ENCODE results near the gene COL4A5. TPM values are rescaled to one million over a fixed set of nuclear protein-coding genes. Genes with fewer than 3 reads are reported as not detected.

COL4A5 gene
- total RNA-seq, 1 experiment from 2014 or later: 29.4 TPM

DNA sequence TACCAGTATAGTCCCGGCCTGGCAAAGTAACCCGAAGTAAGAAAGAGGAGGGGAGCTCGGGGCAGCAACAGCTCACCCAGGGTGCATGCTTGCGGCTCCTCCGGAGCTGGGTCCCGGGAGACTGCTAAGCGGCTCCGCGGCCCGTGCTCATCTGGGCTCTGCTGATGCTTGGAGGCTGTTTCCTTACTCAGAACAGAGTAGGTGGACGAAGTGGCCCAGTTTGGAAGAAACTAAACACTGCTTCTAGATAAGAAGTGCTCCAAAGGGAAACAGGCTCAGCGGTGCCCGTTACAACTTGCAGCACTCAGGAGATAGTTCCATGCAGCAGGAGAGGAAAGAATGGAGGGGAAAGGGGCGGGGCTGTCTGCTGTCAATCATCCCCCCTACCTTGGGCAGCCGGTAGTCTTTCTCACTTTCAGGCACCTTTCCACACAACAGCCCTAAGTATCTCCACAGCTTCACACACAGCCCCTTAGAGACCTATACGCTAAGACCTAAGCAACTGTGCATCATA lies 1.5 kb upstream of the COL4A5 start, which contains the start of gene COL4A6 (continued):
- TF ChIP-seq, protein P1, sequence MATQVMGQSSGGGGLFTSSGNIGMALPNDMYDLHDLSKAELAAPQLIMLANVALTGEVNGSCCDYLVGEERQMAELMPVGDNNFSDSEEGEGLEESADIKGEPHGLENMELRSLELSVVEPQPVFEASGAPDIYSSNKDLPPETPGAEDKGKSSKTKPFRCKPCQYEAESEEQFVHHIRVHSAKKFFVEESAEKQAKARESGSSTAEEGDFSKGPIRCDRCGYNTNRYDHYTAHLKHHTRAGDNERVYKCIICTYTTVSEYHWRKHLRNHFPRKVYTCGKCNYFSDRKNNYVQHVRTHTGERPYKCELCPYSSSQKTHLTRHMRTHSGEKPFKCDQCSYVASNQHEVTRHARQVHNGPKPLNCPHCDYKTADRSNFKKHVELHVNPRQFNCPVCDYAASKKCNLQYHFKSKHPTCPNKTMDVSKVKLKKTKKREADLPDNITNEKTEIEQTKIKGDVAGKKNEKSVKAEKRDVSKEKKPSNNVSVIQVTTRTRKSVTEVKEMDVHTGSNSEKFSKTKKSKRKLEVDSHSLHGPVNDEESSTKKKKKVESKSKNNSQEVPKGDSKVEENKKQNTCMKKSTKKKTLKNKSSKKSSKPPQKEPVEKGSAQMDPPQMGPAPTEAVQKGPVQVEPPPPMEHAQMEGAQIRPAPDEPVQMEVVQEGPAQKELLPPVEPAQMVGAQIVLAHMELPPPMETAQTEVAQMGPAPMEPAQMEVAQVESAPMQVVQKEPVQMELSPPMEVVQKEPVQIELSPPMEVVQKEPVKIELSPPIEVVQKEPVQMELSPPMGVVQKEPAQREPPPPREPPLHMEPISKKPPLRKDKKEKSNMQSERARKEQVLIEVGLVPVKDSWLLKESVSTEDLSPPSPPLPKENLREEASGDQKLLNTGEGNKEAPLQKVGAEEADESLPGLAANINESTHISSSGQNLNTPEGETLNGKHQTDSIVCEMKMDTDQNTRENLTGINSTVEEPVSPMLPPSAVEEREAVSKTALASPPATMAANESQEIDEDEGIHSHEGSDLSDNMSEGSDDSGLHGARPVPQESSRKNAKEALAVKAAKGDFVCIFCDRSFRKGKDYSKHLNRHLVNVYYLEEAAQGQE (IDR thresholded peaks at IDR 0.05; ENCODE audit: low read depth): no peak

DNA sequence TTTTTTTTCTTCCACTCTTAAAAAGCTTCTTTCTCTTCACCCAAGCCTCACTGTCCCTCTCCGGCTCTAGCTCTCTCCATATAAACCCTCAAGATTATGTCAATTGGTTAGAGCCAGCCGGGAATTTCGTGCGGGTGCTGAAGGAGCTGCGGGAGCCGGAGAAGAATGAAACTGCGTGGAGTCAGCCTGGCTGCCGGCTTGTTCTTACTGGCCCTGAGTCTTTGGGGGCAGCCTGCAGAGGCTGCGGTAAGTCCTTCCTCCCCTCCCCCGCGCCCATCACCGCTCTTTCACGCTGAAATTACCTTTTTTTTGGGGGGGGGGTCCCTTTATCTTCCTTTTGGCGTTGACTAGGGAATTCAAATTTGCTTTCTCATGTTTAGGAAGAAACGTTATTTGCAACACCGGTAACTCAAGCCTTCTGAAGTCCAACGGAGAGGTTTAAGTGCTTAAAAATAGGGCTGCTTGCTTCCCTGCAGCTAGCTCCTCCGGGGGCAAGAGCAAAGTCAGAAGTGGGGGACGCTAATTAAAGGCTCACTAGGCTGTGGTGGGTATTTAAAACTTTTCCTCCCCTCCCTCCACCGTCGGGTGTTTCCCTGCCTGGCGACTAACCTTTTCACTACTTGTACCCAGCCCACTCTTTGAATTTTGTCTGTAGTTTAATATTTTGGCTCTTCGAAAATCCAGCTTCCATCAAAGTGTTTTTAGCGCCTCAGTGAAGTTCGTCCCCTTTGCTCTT lies 491 bp downstream of the COL4A5 start:
- TF ChIP-seq, protein P1 (IDR thresholded peaks at IDR 0.05; ENCODE audit: low read depth): no peak
- no peak for TF ChIP-seq EZH2phosphoT487 (IDR thresholded peaks at IDR 0.05; ENCODE audit: borderline replicate concordance)
- no peak for TF ChIP-seq YY1 (IDR thresholded peaks at IDR 0.05; ENCODE audit: extremely low read depth, insufficient replicate concordance, low read depth, low read length)
- TF ChIP-seq EZH2 (IDR thresholded peaks at IDR 0.05): no peak
- peak overlapping the region; percentile 54 for H2AFZ ChIP-seq (ENCODE audit: low read depth, low read length, poor library complexity, severe bottlenecking)
- H3K4me2 ChIP-seq (ENCODE audit: low read length): peak overlapping the region; percentile 85
- POLR2A ChIA-PET: interaction anchor here (1.0 kb wide), 1 partner anchor 10 kb away, joined by 3 read pairs; no protein-coding TSS in a partner anchor
- H4K20me1 ChIP-seq (ENCODE audit: insufficient read depth): no peaks in the 10 kb centered on the region
- H3K36me3 ChIP-seq (ENCODE audit: control insufficient read depth in 1 of 2, insufficient read depth in 2 of 2, low read length in 2 of 2): no peaks in the 10 kb centered on the region
- ATAC-seq (peak; percentile 69), DNase-seq (ENCODE audit: low read depth, low spot score) (no peak)
- H3K9ac ChIP-seq (ENCODE audit: low read length): peak overlapping the region; percentile 69
- peaks cover 34% of the 10 kb centered on the region for H3K79me2 ChIP-seq (ENCODE audit: insufficient read depth, low read length)
- H3K4me3 ChIP-seq (replicated peaks in 1 of 2; ENCODE audit: low read depth in 1 of 2, low read length in 2 of 2): peak overlapping the region; percentile 61 to 70
- no peaks in the 10 kb centered on the region for H3K9me2 ChIP-seq (ENCODE audit: insufficient read depth)
- H3K27me3 ChIP-seq (ENCODE audit: insufficient read depth, low read length): no peaks in the 10 kb centered on the region
- peak overlapping the region; percentile 45 for H3K27ac ChIP-seq (ENCODE audit: low read depth, low read length)
- intact Hi-C loops (cut with micrococcal nuclease): no loop called here
- BruUV-seq (replicated peaks): TSS peak; percentile 80
- no peaks in the 10 kb centered on the region for H3K9me3 ChIP-seq (ENCODE audit: control insufficient read depth in 1 of 2, insufficient read depth in 1 of 2, low read depth in 1 of 2, low read length in 2 of 2)
- H3K4me1 ChIP-seq (ENCODE audit: control insufficient read depth in 1 of 2, insufficient read depth in 2 of 2, low read length in 2 of 2): peaks cover 0 to 3% of the 10 kb centered on the region in 2 experiments; a peak in 1 of 4 replicates
- RAD21 ChIA-PET (ENCODE audit: low non-redundant PET in 1 of 2, low total read pairs in 2 of 2, uncharacterized antibody in 2 of 2, unreplicated experiment in 2 of 2): no interaction called here
- CTCF ChIA-PET: no interaction called here
